ENCODE measurements around the gene TBX3. TPM values are rescaled to one million over a fixed set of nuclear protein-coding genes. Genes with fewer than 3 reads are reported as not detected.
A peak's percentile ranks its signal among the peaks of the same experiment; 100 is the strongest.

TBX3 gene
- polyA plus RNA-seq, 4 donors, result 18.8 to 104 (median 61.3) TPM

GRCh38 chr12:114693532-114693931 is 9.6 kb upstream of the TBX3 start:
- Histone ChIP-seq H3K9me3 (ENCODE audit: control insufficient read depth in 2 of 2, insufficient read depth in 1 of 2, low read depth in 1 of 2, low read length in 1 of 2) (peaks cover 0 to 9% of the 10 kb centered on the region in 2 donors), H3K27me3 (ENCODE audit: control insufficient read depth in 3 of 3, insufficient read depth in 3 of 3, low read length in 3 of 3) (peaks cover 3 to 96% (median 48%) of the 10 kb centered on the region in 3 donors), H3K27ac (ENCODE audit: low read depth in 1 of 3, low read length in 2 of 3) (no peak overlapping the region), H3K36me3 (ENCODE audit: control insufficient read depth in 3 of 3, insufficient read depth in 2 of 3, low read depth in 1 of 3, low read length in 3 of 3) (no peaks in the 10 kb centered on the region), H3K4me1 (ENCODE audit: control insufficient read depth in 3 of 3, insufficient read depth in 2 of 3, low read depth in 1 of 3, low read length in 2 of 3) (peaks cover 0 to 23% (median 2%) of the 10 kb centered on the region in 3 donors), H3K4me3 (ENCODE audit: low read depth in 1 of 3, low read length in 3 of 3) (no peak overlapping the region)
- 42 to 51% (median 50%) methylated on average over 6 of the region's 6 CpGs for WGBS, 3 donors
- FAIRE-seq (no peak), DNase-seq (no peak)

- H3K27me3 ChIP-seq (ENCODE audit: control insufficient read depth in 3 of 3, insufficient read depth in 3 of 3, low read length in 3 of 3), result peaks cover under 1 to 96% (median 47%) of the 10 kb centered on the region in 3 donors
- FAIRE-seq, result no peak
- peaks cover 0 to 9% of the 10 kb centered on the region in 2 donors for H3K9me3 ChIP-seq (ENCODE audit: control insufficient read depth in 2 of 2, insufficient read depth in 1 of 2, low read depth in 1 of 2, low read length in 1 of 2)
- 6 to 9% (median 9%) methylated on average over 13 of the region's 13 CpGs for WGBS, 3 donors
- no peaks in the 10 kb centered on the region for H3K36me3 ChIP-seq (ENCODE audit: control insufficient read depth in 3 of 3, insufficient read depth in 2 of 3, low read depth in 1 of 3, low read length in 3 of 3)
- H3K4me1 ChIP-seq (ENCODE audit: control insufficient read depth in 3 of 3, insufficient read depth in 2 of 3, low read depth in 1 of 3, low read length in 2 of 3), result peaks cover 0 to 19% (median 2%) of the 10 kb centered on the region in 3 donors
- H3K27ac ChIP-seq (ENCODE audit: low read depth in 1 of 3, low read length in 2 of 3), result peak overlapping the region in 1 of 3 donors; percentile 20
- DNase-seq, result no peak
- H3K4me3 ChIP-seq (ENCODE audit: low read depth in 1 of 3, low read length in 3 of 3), result peak overlapping the region in 1 of 3 donors; percentile 14
Observed at GRCh38 chr12:114693059-114693531, 9.1 kb upstream of the TBX3 start.

- WGBS, 3 donors, result 8 to 14% (median 13%) methylated on average over 50 to 61 of the region's 62 CpGs
- Histone ChIP-seq H3K36me3 (ENCODE audit: control insufficient read depth in 3 of 3, insufficient read depth in 2 of 3, low read depth in 1 of 3, low read length in 3 of 3) (no peaks in the 10 kb centered on the region), H3K27ac (ENCODE audit: low read depth in 1 of 3, low read length in 2 of 3) (peak overlapping the region in 1 of 3 donors; percentile 29), H3K4me3 (ENCODE audit: low read depth in 1 of 3, low read length in 3 of 3) (peak overlapping the region in 2 of 3 donors; percentile 14 to 33), H3K27me3 (ENCODE audit: control insufficient read depth in 3 of 3, insufficient read depth in 3 of 3, low read length in 3 of 3) (peaks cover 0 to 96% (median 42%) of the 10 kb centered on the region in 3 donors), H3K9me3 (ENCODE audit: control insufficient read depth in 2 of 2, insufficient read depth in 1 of 2, low read depth in 1 of 2, low read length in 1 of 2) (peaks cover 0 to 9% of the 10 kb centered on the region in 2 donors), H3K4me1 (ENCODE audit: control insufficient read depth in 3 of 3, insufficient read depth in 2 of 3, low read depth in 1 of 3, low read length in 2 of 3) (peaks cover 0 to 15% (median 2%) of the 10 kb centered on the region in 3 donors)
- FAIRE-seq, result no peak
- DNase-seq, result no peak
Observed at GRCh38 chr12:114692186-114693058, 8.4 kb upstream of the TBX3 start.

GRCh38 chr12:114691763-114692185 is 7.8 kb upstream of the TBX3 start:
- 57 to 72% (median 58%) methylated on average over 18 of the region's 18 CpGs for WGBS, 3 donors
- Histone ChIP-seq H3K27me3 (ENCODE audit: control insufficient read depth in 3 of 3, insufficient read depth in 3 of 3, low read length in 3 of 3) (peaks cover 0 to 96% (median 42%) of the 10 kb centered on the region in 3 donors), H3K36me3 (ENCODE audit: control insufficient read depth in 3 of 3, insufficient read depth in 2 of 3, low read depth in 1 of 3, low read length in 3 of 3) (no peaks in the 10 kb centered on the region), H3K9me3 (ENCODE audit: control insufficient read depth in 2 of 2, insufficient read depth in 1 of 2, low read depth in 1 of 2, low read length in 1 of 2) (peaks cover 0 to 2% of the 10 kb centered on the region in 2 donors), H3K4me3 (ENCODE audit: low read depth in 1 of 3, low read length in 3 of 3) (no peak overlapping the region), H3K4me1 (ENCODE audit: control insufficient read depth in 3 of 3, insufficient read depth in 2 of 3, low read depth in 1 of 3, low read length in 2 of 3) (peaks cover 0 to 18% (median 0%) of the 10 kb centered on the region in 3 donors), H3K27ac (ENCODE audit: low read depth in 1 of 3, low read length in 2 of 3) (peak overlapping the region in 1 of 3 donors; percentile 29)
- FAIRE-seq (no peak), DNase-seq (no peak)

GRCh38 chr12:114691196-114691595 is 7.2 kb upstream of the TBX3 start:
- Histone ChIP-seq H3K4me3 (ENCODE audit: low read depth in 1 of 3, low read length in 3 of 3) (no peak overlapping the region), H3K9me3 (ENCODE audit: control insufficient read depth in 2 of 2, insufficient read depth in 1 of 2, low read depth in 1 of 2, low read length in 1 of 2) (no peaks in the 10 kb centered on the region), H3K36me3 (ENCODE audit: control insufficient read depth in 3 of 3, insufficient read depth in 2 of 3, low read depth in 1 of 3, low read length in 3 of 3) (no peaks in the 10 kb centered on the region), H3K27ac (ENCODE audit: low read depth in 1 of 3, low read length in 2 of 3) (peak overlapping the region in 1 of 3 donors; percentile 1), H3K27me3 (ENCODE audit: control insufficient read depth in 3 of 3, insufficient read depth in 3 of 3, low read length in 3 of 3) (peaks cover 0 to 96% (median 40%) of the 10 kb centered on the region in 3 donors), H3K4me1 (ENCODE audit: control insufficient read depth in 3 of 3, insufficient read depth in 2 of 3, low read depth in 1 of 3, low read length in 2 of 3) (peaks cover 0 to 22% (median 0%) of the 10 kb centered on the region in 3 donors)
- no peak for FAIRE-seq
- WGBS, 3 donors, result 71 to 88% (median 73%) methylated on average over 6 of the region's 6 CpGs
- no peak for DNase-seq

GRCh38 chr12:114690267-114691135 is 6.5 kb upstream of the TBX3 start:
- FAIRE-seq, result no peak

GRCh38 chr12:114689075-114689994 is 5.4 kb upstream of the TBX3 start:
- Histone ChIP-seq H3K36me3 (ENCODE audit: control insufficient read depth in 3 of 3, insufficient read depth in 2 of 3, low read depth in 1 of 3, low read length in 3 of 3) (no peaks in the 10 kb centered on the region), H3K4me3 (ENCODE audit: low read depth in 1 of 3, low read length in 3 of 3) (no peak overlapping the region), H3K27me3 (ENCODE audit: control insufficient read depth in 3 of 3, insufficient read depth in 3 of 3, low read length in 3 of 3) (peaks cover 0 to 91% (median 32%) of the 10 kb centered on the region in 3 donors), H3K9me3 (ENCODE audit: control insufficient read depth in 2 of 2, insufficient read depth in 1 of 2, low read depth in 1 of 2, low read length in 1 of 2) (no peaks in the 10 kb centered on the region), H3K4me1 (ENCODE audit: control insufficient read depth in 3 of 3, insufficient read depth in 2 of 3, low read depth in 1 of 3, low read length in 2 of 3) (peaks cover 0 to 29% (median 0%) of the 10 kb centered on the region in 3 donors), H3K27ac (ENCODE audit: low read depth in 1 of 3, low read length in 2 of 3) (no peak overlapping the region)
- DNase-seq (no peak), FAIRE-seq (no peak)
- 54 to 74% (median 55%) methylated on average over 5 of the region's 5 CpGs for WGBS, 3 donors

More at GRCh38 chr12:114690267-114691135, 6.5 kb upstream of the TBX3 start:
- Histone ChIP-seq H3K36me3 (ENCODE audit: control insufficient read depth in 3 of 3, insufficient read depth in 2 of 3, low read depth in 1 of 3, low read length in 3 of 3) (no peaks in the 10 kb centered on the region), H3K4me3 (ENCODE audit: low read depth in 1 of 3, low read length in 3 of 3) (no peak overlapping the region), H3K27me3 (ENCODE audit: control insufficient read depth in 3 of 3, insufficient read depth in 3 of 3, low read length in 3 of 3) (peaks cover 0 to 97% (median 40%) of the 10 kb centered on the region in 3 donors), H3K27ac (ENCODE audit: low read depth in 1 of 3, low read length in 2 of 3) (no peak overlapping the region), H3K9me3 (ENCODE audit: control insufficient read depth in 2 of 2, insufficient read depth in 1 of 2, low read depth in 1 of 2, low read length in 1 of 2) (no peaks in the 10 kb centered on the region), H3K4me1 (ENCODE audit: control insufficient read depth in 3 of 3, insufficient read depth in 2 of 3, low read depth in 1 of 3, low read length in 2 of 3) (peaks cover 0 to 22% (median 0%) of the 10 kb centered on the region in 3 donors)
- 62 to 77% (median 70%) methylated on average over 8 of the region's 8 CpGs for WGBS, 3 donors
- no peak for DNase-seq

All from small intestine (tissue), 7 donors.